Breast epithelium (tissue), 3 donors: Measurements from ENCODE around the gene TMEM45B.

Experiments used
- CTCF ChIP-seq, 3 donors: fragments of 450-650 bp; IDR thresholded peaks; one replicate each; pipeline ENCODE4 v1.5.1; 2016 to 2017; ENCODE audit warnings: antibody characterized with exemption in 3 of 3, mild to moderate bottlenecking in 3 of 3, moderate library complexity in 3 of 3
- POLR2A ChIP-seq: fragments of 450-650 bp; IDR thresholded peaks from one replicate; pipeline ENCODE4 v1.6.1; 2016; ENCODE audit warnings: antibody characterized with exemption, mild to moderate bottlenecking, moderate library complexity
- POLR2AphosphoS5 ChIP-seq, 3 donors: sonication (generic); formaldehyde crosslinking; IDR thresholded peaks; one replicate each; pipeline ENCODE4 v1.6.1; 2017; ENCODE audit warnings: antibody characterized with exemption in 3 of 3

GRCh38 chr11:129881570-129882170, 66.0 kb downstream of the TMEM45B start:
- peak in 2 of 3 donors; percentile 28 to 30 for TF ChIP-seq CTCF (IDR thresholded peaks at IDR 0.05)
- no peak for TF ChIP-seq POLR2AphosphoS5 (IDR thresholded peaks at IDR 0.05)
- TF ChIP-seq POLR2A: no peak
